Measurements from ENCODE around the gene G3BP1.
"Not testable (repeated sequence)": the region's sequence is repeated elsewhere in the genome, so short reads cannot be mapped to it uniquely, and the experiment has no call there.

Gene G3BP1

GRCh38 chr5:151811593-151812321 lies 40.0 kb downstream of the G3BP1 start:
- Histone ChIP-seq H3K27me3 (ENCODE audit: control insufficient read depth, insufficient read depth, low read length) (no peaks in the 10 kb centered on the region), H3K36me3 (ENCODE audit: control insufficient read depth, insufficient read depth, low read length) (no peaks in the 10 kb centered on the region), H3K4me1 (ENCODE audit: control insufficient read depth, insufficient read depth, low read length) (peaks cover 2% of the 10 kb centered on the region), H3K27ac (ENCODE audit: low read depth, low read length) (no peak overlapping the region), H3K9ac (ENCODE audit: low read length) (no peak overlapping the region), H3K4me3 (ENCODE audit: low read length) (no peak overlapping the region)

- Histone ChIP-seq H3K36me3 (ENCODE audit: control insufficient read depth, insufficient read depth, low read length) (no peaks in the 10 kb centered on the region), H3K9ac (ENCODE audit: low read length) (no peak overlapping the region), H3K27ac (ENCODE audit: low read depth, low read length) (no peak overlapping the region), H3K27me3 (ENCODE audit: control insufficient read depth, insufficient read depth, low read length) (no peaks in the 10 kb centered on the region), H3K4me3 (ENCODE audit: low read length) (no peak overlapping the region), H3K4me1 (ENCODE audit: control insufficient read depth, insufficient read depth, low read length) (peaks cover 2% of the 10 kb centered on the region)
Measured at GRCh38 chr5:151812757-151813309, 41.1 kb downstream of the G3BP1 start.

DNA sequence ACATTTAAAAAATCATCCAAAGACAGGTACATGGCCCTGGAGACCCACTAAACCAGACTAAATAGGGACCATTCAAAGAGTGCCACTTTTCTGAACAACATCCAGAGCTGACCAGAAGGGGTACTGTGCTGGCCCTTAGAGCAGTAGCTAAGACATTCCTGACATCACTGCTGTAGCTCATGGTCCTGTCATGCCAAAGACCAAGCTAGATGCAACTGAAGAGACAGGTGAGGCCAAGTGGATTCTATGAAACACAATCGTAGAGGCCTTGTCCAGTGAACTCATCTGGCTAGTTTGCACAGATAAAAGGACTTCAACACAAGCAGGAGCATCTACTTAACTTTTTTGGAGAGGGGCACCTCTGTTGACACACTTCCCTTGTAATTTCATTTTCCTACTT lies 43.3 kb downstream of the G3BP1 start:
- Histone ChIP-seq H3K4me3 (ENCODE audit: low read length) (no peak overlapping the region), H3K27ac (ENCODE audit: low read depth, low read length) (no peak overlapping the region)

DNA sequence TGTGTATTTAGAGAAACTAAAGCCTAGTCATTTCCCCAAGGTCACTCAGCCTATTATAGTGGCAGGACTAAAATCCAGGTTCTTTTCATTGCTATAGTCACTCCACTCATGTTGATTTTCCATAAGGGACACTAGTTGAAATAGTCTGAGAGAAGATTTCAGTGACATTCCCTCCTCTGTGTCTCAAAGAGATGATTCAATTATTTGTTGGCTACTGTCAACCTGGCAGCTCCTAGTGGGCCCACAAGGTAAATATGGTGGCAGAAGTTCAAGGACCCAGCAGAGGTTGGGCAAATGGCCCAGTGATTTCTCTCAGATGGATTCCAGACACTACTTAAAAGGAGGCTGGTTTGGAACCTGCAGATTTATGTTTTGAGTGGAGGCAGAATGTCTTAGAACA lies 48.1 kb downstream of the G3BP1 start:
- Histone ChIP-seq H3K4me3 (ENCODE audit: low read length) (no peak overlapping the region), H3K36me3 (ENCODE audit: control insufficient read depth, insufficient read depth, low read length) (no peaks in the 10 kb centered on the region), H3K4me1 (ENCODE audit: control insufficient read depth, insufficient read depth, low read length) (peaks cover 3% of the 10 kb centered on the region), H3K27me3 (ENCODE audit: control insufficient read depth, insufficient read depth, low read length) (no peaks in the 10 kb centered on the region), H3K27ac (ENCODE audit: low read depth, low read length) (no peak overlapping the region), H3K9ac (ENCODE audit: low read length) (no peak overlapping the region)

More for the DNA sequence above, 43.3 kb downstream of the G3BP1 start:
- Histone ChIP-seq H3K27me3 (ENCODE audit: control insufficient read depth, insufficient read depth, low read length) (no peaks in the 10 kb centered on the region), H3K9ac (ENCODE audit: low read length) (no peak overlapping the region), H3K4me1 (ENCODE audit: control insufficient read depth, insufficient read depth, low read length) (peaks cover under 1% of the 10 kb centered on the region), H3K36me3 (ENCODE audit: control insufficient read depth, insufficient read depth, low read length) (no peaks in the 10 kb centered on the region)

DNA sequence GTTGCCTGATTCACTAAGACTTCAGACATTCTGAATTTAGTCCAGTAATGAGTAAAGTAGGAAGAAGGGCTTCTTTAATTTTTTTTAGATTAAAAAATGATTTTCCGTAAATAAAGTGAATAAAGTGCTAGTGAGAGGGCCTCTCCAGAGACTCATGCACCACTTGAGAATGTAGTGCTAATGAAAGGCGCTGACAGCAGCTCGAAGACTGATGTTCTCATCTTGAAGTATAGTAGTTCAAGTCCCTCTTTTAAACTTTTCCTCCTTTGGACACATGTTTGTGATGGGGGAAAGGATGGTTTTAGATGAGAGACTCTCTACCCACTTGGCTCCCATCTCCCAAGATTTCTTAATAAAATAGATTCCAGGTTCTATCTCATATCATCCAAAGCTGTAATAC lies 48.5 kb downstream of the G3BP1 start:
- no peak overlapping the region for H3K27ac ChIP-seq (ENCODE audit: low read depth, low read length)
- no peaks in the 10 kb centered on the region for H3K27me3 ChIP-seq (ENCODE audit: control insufficient read depth, insufficient read depth, low read length)
- peaks cover 3% of the 10 kb centered on the region for H3K4me1 ChIP-seq (ENCODE audit: control insufficient read depth, insufficient read depth, low read length)
- H3K4me3 ChIP-seq (ENCODE audit: low read length) = no peak overlapping the region
- no peaks in the 10 kb centered on the region for H3K36me3 ChIP-seq (ENCODE audit: control insufficient read depth, insufficient read depth, low read length)
- no peak overlapping the region for H3K9ac ChIP-seq (ENCODE audit: low read length)

DNA sequence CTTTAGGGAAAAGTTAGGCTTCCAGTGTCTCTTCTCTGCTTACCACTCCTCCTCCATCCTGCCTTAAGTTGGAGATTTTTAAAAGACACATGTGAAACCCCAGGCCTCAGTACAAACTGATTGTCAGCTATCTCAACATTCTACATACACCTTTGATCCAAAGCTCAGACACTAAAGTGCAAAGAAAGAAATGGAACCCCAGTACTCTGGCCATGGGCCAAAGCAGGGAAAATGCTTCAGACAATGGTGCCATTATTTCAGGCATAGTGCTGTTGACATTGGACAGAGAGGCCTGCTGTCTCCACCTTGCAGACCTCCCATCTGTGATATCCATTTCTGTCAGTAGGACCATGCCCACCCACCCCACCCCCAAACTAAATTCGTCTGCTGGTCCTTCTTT lies 49.1 kb downstream of the G3BP1 start:
- Histone ChIP-seq H3K4me3 (ENCODE audit: low read length) (no peak overlapping the region), H3K36me3 (ENCODE audit: control insufficient read depth, insufficient read depth, low read length) (no peaks in the 10 kb centered on the region), H3K27me3 (ENCODE audit: control insufficient read depth, insufficient read depth, low read length) (no peaks in the 10 kb centered on the region), H3K4me1 (ENCODE audit: control insufficient read depth, insufficient read depth, low read length) (peaks cover 3% of the 10 kb centered on the region), H3K9ac (ENCODE audit: low read length) (no peak overlapping the region), H3K27ac (ENCODE audit: low read depth, low read length) (no peak overlapping the region)

DNA sequence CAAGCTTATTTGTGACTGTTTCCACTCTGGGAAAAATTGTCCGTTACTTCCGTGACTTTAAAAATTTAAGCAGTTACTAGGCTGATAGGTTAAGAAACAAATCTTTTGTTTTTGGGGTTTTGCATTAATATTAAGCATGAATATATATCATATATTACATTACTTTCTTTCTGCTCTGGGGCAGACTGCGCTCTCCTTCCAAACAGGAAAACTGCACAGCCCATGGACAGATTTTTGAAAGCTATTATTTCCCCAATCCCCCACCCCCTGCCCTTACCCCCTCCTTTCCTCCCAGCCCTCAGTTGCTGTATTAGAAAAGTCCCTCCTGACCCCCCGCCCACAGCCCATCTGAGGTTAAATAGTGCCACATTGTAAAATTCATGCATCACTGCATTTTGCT lies 50.4 kb downstream of the G3BP1 start:
- H3K27ac ChIP-seq (ENCODE audit: low read depth, low read length) = no peak overlapping the region
- no peaks in the 10 kb centered on the region for H3K27me3 ChIP-seq (ENCODE audit: control insufficient read depth, insufficient read depth, low read length)
- H3K4me1 ChIP-seq (ENCODE audit: control insufficient read depth, insufficient read depth, low read length) = peaks cover 3% of the 10 kb centered on the region
- no peak overlapping the region for H3K9ac ChIP-seq (ENCODE audit: low read length)
- H3K36me3 ChIP-seq (ENCODE audit: control insufficient read depth, insufficient read depth, low read length) = no peaks in the 10 kb centered on the region
- no peak overlapping the region for H3K4me3 ChIP-seq (ENCODE audit: low read length)

- H3K36me3 ChIP-seq (ENCODE audit: control insufficient read depth, insufficient read depth, low read length) = no peaks in the 10 kb centered on the region
- no peak overlapping the region for H3K9ac ChIP-seq (ENCODE audit: low read length)
- no peak overlapping the region for H3K4me3 ChIP-seq (ENCODE audit: low read length)
- H3K4me1 ChIP-seq (ENCODE audit: control insufficient read depth, insufficient read depth, low read length) = no peaks in the 10 kb centered on the region
- H3K27me3 ChIP-seq (ENCODE audit: control insufficient read depth, insufficient read depth, low read length) = no peaks in the 10 kb centered on the region
- no peak overlapping the region for H3K27ac ChIP-seq (ENCODE audit: low read depth, low read length)
Measured at GRCh38 chr5:151825445-151825844, 53.7 kb downstream of the G3BP1 start.

- Histone ChIP-seq H3K36me3 (ENCODE audit: control insufficient read depth, insufficient read depth, low read length) (no peaks in the 10 kb centered on the region), H3K9ac (ENCODE audit: low read length) (no peak overlapping the region), H3K4me3 (ENCODE audit: low read length) (no peak overlapping the region), H3K27me3 (ENCODE audit: control insufficient read depth, insufficient read depth, low read length) (no peaks in the 10 kb centered on the region), H3K27ac (ENCODE audit: low read depth, low read length) (no peak overlapping the region), H3K4me1 (ENCODE audit: control insufficient read depth, insufficient read depth, low read length) (no peaks in the 10 kb centered on the region)
Measured at GRCh38 chr5:151829370-151829769, 57.6 kb downstream of the G3BP1 start.

- H3K27me3 ChIP-seq (ENCODE audit: control insufficient read depth, insufficient read depth, low read length); H3K27ac ChIP-seq (ENCODE audit: low read depth, low read length); H3K4me1 ChIP-seq (ENCODE audit: control insufficient read depth, insufficient read depth, low read length); H3K36me3 ChIP-seq (ENCODE audit: control insufficient read depth, insufficient read depth, low read length); H3K9ac ChIP-seq (ENCODE audit: low read length); H3K4me3 ChIP-seq (ENCODE audit: low read length): not testable (repeated sequence)
Measured at GRCh38 chr5:151832843-151833242, 61.1 kb downstream of the G3BP1 start.

DNA sequence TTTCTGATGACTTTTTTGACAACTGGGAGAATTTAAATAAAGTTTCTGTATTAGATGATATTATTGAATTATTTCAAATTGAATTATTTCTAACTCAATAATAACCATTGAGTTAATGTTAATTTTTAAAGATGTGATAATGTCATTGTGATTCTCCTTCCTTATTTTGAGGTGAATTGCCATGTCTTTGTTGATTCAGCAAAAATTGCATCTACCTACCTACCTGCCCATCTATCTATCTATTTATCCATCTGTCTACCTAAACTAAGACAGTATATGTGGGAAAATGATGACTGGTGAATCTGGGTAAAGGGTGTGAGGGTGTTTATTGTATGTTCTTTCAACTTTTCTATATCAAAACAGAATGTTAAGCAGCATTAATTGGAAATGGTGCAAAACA lies 75.0 kb downstream of the G3BP1 start:
- H3K4me3 ChIP-seq (ENCODE audit: low read length) = no peak overlapping the region
- H3K4me1 ChIP-seq (ENCODE audit: control insufficient read depth, insufficient read depth, low read length) = no peaks in the 10 kb centered on the region
- H3K27me3 ChIP-seq (ENCODE audit: control insufficient read depth, insufficient read depth, low read length) = no peaks in the 10 kb centered on the region
- no peak overlapping the region for H3K9ac ChIP-seq (ENCODE audit: low read length)
- no peaks in the 10 kb centered on the region for H3K36me3 ChIP-seq (ENCODE audit: control insufficient read depth, insufficient read depth, low read length)
- no peak overlapping the region for H3K27ac ChIP-seq (ENCODE audit: low read depth, low read length)

- Histone ChIP-seq H3K4me3 (ENCODE audit: low read length) (no peak overlapping the region), H3K36me3 (ENCODE audit: control insufficient read depth, insufficient read depth, low read length) (no peaks in the 10 kb centered on the region), H3K27ac (ENCODE audit: low read depth, low read length) (no peak overlapping the region), H3K27me3 (ENCODE audit: control insufficient read depth, insufficient read depth, low read length) (no peaks in the 10 kb centered on the region), H3K9ac (ENCODE audit: low read length) (no peak overlapping the region), H3K4me1 (ENCODE audit: control insufficient read depth, insufficient read depth, low read length) (no peaks in the 10 kb centered on the region)
Measured at GRCh38 chr5:151847871-151848270, 76.1 kb downstream of the G3BP1 start.

DNA sequence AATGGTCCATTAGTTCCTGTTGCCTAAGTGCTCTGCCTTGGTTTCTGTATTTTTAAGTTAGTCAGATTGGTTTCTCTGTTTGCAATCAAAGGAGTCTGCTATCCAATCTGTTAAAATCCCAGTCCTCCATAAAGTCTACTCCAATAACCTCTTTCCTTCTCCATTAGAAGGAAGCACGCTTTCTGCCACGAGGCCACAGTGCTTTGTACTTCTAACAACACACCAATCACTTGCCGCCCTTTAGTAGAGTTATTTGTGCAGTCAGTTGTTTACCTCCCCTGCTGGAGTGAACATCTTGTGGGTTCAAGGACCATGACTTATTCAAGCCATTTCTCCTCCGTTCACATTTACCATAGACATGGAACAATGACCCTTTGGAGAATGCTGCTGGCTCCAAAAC lies 83.9 kb downstream of the G3BP1 start:
- Histone ChIP-seq H3K36me3 (ENCODE audit: control insufficient read depth, insufficient read depth, low read length) (no peaks in the 10 kb centered on the region), H3K4me3 (ENCODE audit: low read length) (no peak overlapping the region), H3K9ac (ENCODE audit: low read length) (no peak overlapping the region), H3K4me1 (ENCODE audit: control insufficient read depth, insufficient read depth, low read length) (no peaks in the 10 kb centered on the region), H3K27ac (ENCODE audit: low read depth, low read length) (no peak overlapping the region), H3K27me3 (ENCODE audit: control insufficient read depth, insufficient read depth, low read length) (no peaks in the 10 kb centered on the region)
